Hepatocyte (in vitro differentiated cells): ENCODE data around the gene ULK2.

Experiments
- EZH2 ChIP-seq: fragments of 200-600 bp; sonication (generic); IDR thresholded peaks from 2 replicates; pipeline ENCODE4 v1.6.1; 2016; ENCODE audit warnings: antibody characterized with exemption, mild to moderate bottlenecking, borderline replicate concordance
- TF ChIP-seq, protein P1 (sequence below): fragments of 200-600 bp; sonication (generic); IDR thresholded peaks from 2 replicates; pipeline ENCODE4 v1.5.1; 2016; ENCODE audit warnings: antibody characterized with exemption, mild to moderate bottlenecking; ENCODE audit not compliant: poor library complexity

GRCh38 chr17:19748807-19749193, 118.9 kb downstream of the ULK2 start:
- TF ChIP-seq EZH2 = no peak
- TF ChIP-seq, protein P1, sequence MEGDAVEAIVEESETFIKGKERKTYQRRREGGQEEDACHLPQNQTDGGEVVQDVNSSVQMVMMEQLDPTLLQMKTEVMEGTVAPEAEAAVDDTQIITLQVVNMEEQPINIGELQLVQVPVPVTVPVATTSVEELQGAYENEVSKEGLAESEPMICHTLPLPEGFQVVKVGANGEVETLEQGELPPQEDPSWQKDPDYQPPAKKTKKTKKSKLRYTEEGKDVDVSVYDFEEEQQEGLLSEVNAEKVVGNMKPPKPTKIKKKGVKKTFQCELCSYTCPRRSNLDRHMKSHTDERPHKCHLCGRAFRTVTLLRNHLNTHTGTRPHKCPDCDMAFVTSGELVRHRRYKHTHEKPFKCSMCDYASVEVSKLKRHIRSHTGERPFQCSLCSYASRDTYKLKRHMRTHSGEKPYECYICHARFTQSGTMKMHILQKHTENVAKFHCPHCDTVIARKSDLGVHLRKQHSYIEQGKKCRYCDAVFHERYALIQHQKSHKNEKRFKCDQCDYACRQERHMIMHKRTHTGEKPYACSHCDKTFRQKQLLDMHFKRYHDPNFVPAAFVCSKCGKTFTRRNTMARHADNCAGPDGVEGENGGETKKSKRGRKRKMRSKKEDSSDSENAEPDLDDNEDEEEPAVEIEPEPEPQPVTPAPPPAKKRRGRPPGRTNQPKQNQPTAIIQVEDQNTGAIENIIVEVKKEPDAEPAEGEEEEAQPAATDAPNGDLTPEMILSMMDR = no peak
